DOHH2 (cell line): ENCODE data around the gene TFDP1.
"Not testable (repeated sequence)": the region's sequence is repeated elsewhere in the genome, so short reads cannot be mapped to it uniquely, and the experiment has no call there.

Experiments used
- CTCF ChIP-seq: fragments of 200-600 bp; sonication (generic); IDR thresholded peaks from one replicate; pipeline ENCODE4 v1.5.1; 2014; ENCODE audit warnings: antibody characterized with exemption, mild to moderate bottlenecking, low read depth, low read length; ENCODE audit not compliant: poor library complexity, severe bottlenecking
- EZH2phosphoT487 ChIP-seq: fragments of 200-600 bp; sonication (generic); IDR thresholded peaks from 2 replicates; pipeline ENCODE4 v1.6.1; 2017; ENCODE audit warnings: borderline replicate concordance, mild to moderate bottlenecking, antibody characterized with exemption, low read length, moderate library complexity, mixed read lengths

GRCh38 chr13:113563511-113563910 lies 21.0 kb upstream of the TFDP1 start:
- TF ChIP-seq CTCF, EZH2phosphoT487: not testable (repeated sequence)
